Chondrocyte (in vitro differentiated cells): ENCODE measurements around the gene LDB2. TPM values are rescaled to one million over a fixed set of nuclear protein-coding genes. Genes with fewer than 3 reads are reported as not detected.
"Not testable (repeated sequence)": the region's sequence is repeated elsewhere in the genome, so short reads cannot be mapped to it uniquely, and the experiment has no call there.

Source experiments
- DNase-seq: peaks from one replicate; pipeline ENCODE4 v3.0.0; 2021; ENCODE audit warnings: mixed read lengths, low spot score
- H3K27ac Mint-ChIP-seq: one replicate; pipeline ENCODE4 v1.8.0; 2021; ENCODE audit warnings: mild to moderate bottlenecking, moderate library complexity, mixed read lengths; ENCODE audit not compliant: unreplicated experiment
- H3K27me3 Mint-ChIP-seq: 2 replicates; pipeline ENCODE4 v1.8.0; 2021; ENCODE audit warnings: low read depth, mixed read lengths
- H3K36me3 Mint-ChIP-seq: 2 replicates; pipeline ENCODE4 v1.8.0; 2021; ENCODE audit warnings: low read depth, mixed read lengths
- H3K4me1 Mint-ChIP-seq: 2 replicates; pipeline ENCODE4 v1.8.0; 2021; ENCODE audit warnings: low read depth, mild to moderate bottlenecking, mixed read lengths
- H3K4me3 Mint-ChIP-seq: one replicate; pipeline ENCODE4 v1.8.0; 2021; ENCODE audit warnings: mild to moderate bottlenecking, moderate library complexity, mixed read lengths; ENCODE audit not compliant: unreplicated experiment
- H3K9me3 Mint-ChIP-seq: 2 replicates; pipeline ENCODE4 v1.8.0; 2021; ENCODE audit warnings: low read depth, mixed read lengths
- total RNA-seq: library from RNA; stranded (reverse); gene quantifications from 3 replicates; pipeline ENCODE4 v1.2.1, GENCODE V29; 2021
- TF ChIP-seq, protein P1 (sequence below): fragments of 200-600 bp; sonication (generic); IDR thresholded peaks from 2 replicates; pipeline ENCODE4 v1.5.0; 2021; ENCODE audit warnings: antibody characterized with exemption, mild to moderate bottlenecking, moderate library complexity

The LDB2 gene
- total RNA-seq, 1 donor from 2014 or later, result 2.0 TPM

DNA sequence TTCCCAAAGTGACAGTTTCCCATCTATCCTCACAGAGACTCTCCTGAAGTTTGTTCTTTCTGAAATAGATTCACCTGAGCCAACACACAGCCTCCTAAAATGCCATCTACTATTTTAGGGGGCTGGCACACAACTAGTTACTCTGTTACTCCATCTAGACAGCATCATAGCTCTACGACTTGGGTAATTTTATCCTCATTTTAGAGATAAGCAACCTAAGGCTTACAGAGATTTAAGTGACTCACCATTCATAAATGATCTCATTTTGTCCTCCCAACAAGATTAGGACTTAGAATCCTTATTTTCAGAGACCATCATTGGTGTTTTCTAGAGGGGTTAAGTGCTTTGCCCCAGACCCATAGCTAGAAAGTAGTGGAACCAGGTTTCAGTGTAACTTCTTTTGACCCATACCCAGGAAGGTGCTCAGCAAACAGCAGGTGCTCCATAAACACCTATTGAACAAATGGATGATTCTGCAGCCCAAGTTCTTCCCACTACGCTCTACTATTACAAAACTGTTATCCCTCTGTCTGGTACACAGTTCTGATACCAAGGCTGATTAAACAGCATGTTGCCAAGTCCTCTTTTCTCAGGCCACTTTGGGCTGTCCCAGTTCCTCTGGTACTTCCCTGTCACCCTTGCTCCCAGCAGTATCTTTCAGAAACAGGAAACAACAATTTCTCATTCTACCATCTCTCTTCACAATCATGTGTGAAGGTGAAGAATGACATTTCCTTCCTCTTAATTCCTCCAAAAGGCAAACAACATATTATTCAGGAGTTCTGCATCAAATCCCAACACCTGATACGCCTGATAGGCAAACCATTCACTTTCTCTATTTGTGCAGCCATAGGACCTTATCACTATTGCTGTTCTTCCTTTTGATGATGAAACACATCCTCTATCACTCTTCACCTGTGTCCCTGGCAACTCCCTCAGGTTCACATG, 367.5 kb downstream of the LDB2 start:
- TF ChIP-seq, protein P1, sequence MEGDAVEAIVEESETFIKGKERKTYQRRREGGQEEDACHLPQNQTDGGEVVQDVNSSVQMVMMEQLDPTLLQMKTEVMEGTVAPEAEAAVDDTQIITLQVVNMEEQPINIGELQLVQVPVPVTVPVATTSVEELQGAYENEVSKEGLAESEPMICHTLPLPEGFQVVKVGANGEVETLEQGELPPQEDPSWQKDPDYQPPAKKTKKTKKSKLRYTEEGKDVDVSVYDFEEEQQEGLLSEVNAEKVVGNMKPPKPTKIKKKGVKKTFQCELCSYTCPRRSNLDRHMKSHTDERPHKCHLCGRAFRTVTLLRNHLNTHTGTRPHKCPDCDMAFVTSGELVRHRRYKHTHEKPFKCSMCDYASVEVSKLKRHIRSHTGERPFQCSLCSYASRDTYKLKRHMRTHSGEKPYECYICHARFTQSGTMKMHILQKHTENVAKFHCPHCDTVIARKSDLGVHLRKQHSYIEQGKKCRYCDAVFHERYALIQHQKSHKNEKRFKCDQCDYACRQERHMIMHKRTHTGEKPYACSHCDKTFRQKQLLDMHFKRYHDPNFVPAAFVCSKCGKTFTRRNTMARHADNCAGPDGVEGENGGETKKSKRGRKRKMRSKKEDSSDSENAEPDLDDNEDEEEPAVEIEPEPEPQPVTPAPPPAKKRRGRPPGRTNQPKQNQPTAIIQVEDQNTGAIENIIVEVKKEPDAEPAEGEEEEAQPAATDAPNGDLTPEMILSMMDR, result no peak
- no peak for DNase-seq
- Mint-ChIP-seq H3K9me3 (no peaks in the 10 kb centered on the region), H3K36me3 (no peaks in the 10 kb centered on the region), H3K4me1 (peaks cover 6% of the 10 kb centered on the region), H3K4me3 (no peak overlapping the region), H3K27ac (no peak overlapping the region), H3K27me3 (peaks cover 2% of the 10 kb centered on the region)

DNA sequence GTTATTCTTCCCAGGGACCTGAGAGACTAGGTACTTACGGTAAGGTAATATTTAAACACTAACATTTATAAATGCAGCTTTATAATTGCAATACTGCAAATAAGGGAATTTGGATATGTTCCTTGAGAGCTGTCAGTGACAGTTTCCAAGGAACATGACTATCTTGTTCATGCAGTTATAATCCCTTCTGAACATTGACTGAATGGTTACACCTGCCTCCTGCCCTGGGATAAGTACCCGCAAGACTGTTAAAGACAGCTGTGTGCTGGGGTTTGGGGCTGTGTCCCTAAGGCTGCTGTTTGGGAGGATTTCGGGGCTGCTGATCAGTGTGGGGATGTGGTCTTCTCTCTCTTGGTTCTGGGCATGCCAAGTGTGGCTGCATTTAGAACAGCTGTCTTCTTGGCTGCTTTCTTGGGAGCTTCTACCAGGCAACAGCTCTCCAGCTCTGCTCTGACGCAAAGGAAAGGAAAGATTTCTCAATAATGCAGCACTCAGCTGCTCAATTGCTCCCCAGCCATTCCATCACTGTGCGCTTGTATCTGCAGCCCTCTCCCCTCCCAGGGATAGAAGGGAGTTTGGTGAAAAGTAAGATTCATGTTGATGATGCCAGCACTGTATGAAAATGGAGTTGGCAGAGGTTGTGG, 373.4 kb downstream of the LDB2 start:
- H3K36me3 Mint-ChIP-seq, result no peaks in the 10 kb centered on the region
- DNase-seq, result no peak
- H3K4me1 Mint-ChIP-seq, result no peaks in the 10 kb centered on the region
- peaks cover 6% of the 10 kb centered on the region for H3K27me3 Mint-ChIP-seq
- TF ChIP-seq, protein P1, result no peak
- no peaks in the 10 kb centered on the region for H3K9me3 Mint-ChIP-seq
- H3K4me3 Mint-ChIP-seq, result no peak overlapping the region
- no peak overlapping the region for H3K27ac Mint-ChIP-seq

DNA sequence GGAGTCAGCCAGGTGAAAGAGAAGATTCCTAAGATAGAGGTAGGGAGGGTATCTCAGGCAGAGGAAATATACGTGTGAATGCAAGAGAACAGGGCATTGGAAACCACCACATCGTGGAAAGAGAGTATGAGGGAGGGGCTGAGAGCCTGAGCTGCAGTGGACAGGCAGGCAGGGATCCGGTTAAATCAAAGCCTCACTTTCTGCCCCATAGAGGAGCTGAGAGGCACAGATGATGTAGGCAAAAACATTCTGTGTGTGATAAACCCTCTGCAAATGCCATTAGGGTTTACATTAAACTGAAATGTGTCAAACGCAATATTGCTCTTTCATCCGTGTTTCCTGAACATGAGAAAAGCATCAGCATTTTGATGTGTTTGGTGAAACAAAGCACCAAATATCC, 374.0 kb downstream of the LDB2 start:
- Mint-ChIP-seq H3K4me3 (no peak overlapping the region), H3K27me3 (peaks cover 6% of the 10 kb centered on the region), H3K4me1 (no peaks in the 10 kb centered on the region), H3K36me3 (no peaks in the 10 kb centered on the region), H3K27ac (no peak overlapping the region), H3K9me3 (no peaks in the 10 kb centered on the region)
- TF ChIP-seq, protein P1, result no peak
- DNase-seq, result no peak

DNA sequence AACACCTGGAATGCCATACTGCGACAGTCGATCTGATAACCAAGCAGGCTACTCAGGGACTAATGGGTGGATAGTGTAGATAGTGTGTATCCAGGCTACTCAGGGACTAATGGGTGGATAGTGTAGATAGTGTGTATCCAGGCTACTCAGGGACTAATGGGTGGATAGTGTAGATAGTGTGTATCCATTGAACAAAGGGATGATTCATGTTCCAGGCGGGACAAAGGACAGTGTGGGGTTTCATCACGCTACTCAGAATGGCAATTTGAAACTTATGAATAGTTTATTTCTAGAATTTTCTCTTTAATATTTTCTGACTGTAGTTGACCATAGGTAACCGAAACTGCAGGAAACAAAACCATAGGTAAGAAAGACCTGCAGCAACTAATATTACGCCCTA, 374.9 kb downstream of the LDB2 start:
- not testable (repeated sequence) for H3K4me3 Mint-ChIP-seq, H3K27ac Mint-ChIP-seq, DNase-seq, H3K9me3 Mint-ChIP-seq, H3K36me3 Mint-ChIP-seq, H3K27me3 Mint-ChIP-seq, H3K4me1 Mint-ChIP-seq

DNA sequence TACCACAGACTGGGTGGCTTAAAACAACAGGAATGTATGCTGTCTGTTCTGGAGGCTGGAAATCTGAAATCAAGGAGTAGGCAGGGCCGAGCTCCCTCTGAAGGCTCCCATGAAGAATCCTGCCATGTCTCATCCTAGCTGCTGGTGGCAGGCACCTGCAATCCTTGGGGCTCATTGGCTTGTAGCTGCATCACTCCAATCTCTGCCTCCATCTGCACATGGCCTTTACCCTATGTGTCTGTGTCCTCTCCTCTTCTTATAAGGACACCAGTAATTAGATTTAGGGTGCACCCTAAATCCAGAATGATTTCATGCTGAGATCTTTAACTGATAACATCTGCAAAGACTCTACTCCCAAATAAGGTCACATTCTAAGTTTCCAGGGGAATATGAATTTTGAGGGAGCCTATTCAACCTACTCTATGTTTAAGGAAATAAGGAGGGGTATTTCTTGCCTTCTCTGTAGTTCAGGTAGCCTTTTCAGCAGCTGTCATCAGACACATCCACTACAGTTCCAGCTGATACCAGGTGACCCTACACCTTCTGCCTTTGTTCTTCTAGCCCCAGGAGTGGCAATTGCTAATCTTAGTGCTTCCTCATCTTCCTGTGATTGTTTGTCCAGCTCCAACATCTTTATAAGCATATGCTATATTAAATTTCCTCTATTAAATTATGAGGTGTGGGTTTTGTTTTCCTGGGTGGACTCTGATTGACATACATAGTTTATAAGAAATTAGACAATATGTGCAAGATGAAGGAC, 377.1 kb downstream of the LDB2 start:
- Mint-ChIP-seq H3K4me3 (no peak overlapping the region), H3K27ac (no peak overlapping the region), H3K4me1 (no peaks in the 10 kb centered on the region), H3K27me3 (peaks cover 6% of the 10 kb centered on the region), H3K36me3 (no peaks in the 10 kb centered on the region), H3K9me3 (no peaks in the 10 kb centered on the region)
- no peak for DNase-seq
- TF ChIP-seq, protein P1, result no peak
